ENCODE measurements around the gene OSBPL2.

The OSBPL2 gene

DNA sequence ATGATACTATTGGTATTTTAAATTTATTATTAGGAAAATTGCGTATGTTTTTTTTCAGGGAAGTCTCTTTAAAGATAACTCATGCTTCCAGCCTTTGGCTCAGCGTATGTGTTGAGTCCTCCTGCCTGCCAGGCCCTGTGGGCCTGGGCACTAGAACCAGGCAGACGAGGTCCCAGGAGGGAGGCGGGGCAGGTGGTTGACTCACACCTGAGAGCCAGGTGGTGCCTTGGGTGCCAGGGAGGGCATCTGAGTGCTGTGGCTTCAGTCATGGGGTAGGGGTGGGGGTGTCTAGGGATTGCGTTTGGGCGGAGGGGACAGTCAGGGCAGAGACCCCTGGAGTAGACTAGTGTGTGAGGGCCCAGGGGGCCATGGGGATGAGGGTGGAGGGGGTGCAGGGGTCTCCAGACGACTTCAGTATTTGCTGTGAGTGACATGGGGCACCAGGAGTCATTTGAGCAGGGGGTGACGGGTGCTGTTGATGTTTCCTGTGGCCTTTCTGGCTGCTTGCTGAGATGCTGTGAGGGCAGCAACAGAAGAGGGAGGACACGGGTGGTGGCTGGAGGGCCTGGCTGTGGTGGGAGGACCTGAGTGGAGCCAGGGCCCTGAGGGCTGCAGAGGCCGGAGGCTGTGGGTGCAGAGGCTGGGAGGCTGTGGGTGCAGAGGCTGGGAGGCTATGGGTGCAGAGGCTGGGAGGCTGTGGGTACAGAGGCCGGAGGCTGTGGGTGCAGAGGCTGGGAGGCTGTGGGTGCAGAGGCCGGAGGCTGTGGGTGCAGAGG lies 49.6 kb downstream of the OSBPL2 start:
- no peak for DNase-seq

DNA sequence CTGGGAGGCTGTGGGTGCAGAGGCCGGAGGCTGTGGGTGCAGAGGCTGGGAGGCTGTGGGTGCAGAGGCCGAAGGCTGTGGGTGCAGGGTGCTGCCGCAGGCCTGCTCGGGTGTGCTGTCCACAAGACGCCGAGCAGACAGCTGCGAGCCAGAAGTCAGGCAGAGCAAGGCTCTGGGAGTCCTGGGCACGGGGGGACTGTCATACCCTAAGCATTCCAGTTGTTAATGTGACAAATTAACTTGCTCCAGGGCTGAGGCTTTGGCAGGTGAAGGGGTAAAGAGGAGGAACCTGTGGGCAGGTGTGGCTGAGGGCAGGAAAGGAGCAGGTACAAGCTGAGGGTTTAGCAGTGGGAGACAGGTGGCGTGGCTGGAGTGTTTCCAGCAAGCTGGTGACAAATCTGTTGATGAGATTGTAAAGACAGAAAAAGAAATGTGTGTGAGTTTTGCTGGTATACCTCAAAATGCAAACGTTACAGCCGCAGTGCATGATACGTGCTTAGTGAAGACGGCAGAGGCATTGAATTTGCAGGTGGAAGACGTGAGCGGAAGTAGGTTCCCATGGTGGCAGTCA lies 50.3 kb downstream of the OSBPL2 start:
- DNase-seq: no peak

DNA sequence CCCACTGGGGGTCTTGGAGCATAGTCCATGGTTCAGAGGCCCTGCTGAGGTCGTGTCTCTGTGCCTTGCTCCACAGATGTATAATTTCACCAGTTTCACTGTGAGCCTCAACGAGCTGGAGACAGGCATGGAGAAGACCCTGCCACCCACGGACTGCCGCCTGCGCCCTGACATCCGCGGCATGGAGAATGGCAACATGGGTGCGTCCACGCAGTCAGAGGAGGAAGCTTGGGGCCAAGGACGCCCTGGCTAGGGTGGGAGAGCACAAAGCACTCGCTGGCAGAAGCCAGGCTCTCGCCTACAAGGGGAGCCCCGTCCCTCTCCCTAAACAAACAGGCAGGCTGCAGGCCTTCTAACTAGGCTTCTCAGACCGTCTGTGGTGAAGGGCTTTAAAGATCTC lies 50.8 kb downstream of the OSBPL2 start:
- no peak for DNase-seq

DNA sequence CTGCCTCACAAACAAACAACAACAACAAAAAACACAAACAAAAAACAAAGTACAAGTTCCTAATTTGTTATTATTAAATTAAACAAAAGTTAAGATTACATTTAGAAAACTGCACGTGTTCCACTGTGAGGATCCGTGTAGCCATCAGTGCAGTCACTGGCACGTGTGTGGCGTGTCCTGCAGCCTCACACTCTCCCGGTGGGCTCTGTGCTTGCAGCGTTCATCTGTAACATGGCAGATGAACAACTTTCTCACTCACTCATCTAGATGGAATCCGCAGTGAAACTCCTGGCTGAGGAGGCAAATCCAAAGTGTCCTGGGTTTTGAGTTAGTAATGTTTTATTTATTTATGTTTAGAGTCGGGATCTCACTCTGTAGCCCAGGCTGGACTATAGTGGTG lies 51.6 kb downstream of the OSBPL2 start:
- no peak for DNase-seq

DNA sequence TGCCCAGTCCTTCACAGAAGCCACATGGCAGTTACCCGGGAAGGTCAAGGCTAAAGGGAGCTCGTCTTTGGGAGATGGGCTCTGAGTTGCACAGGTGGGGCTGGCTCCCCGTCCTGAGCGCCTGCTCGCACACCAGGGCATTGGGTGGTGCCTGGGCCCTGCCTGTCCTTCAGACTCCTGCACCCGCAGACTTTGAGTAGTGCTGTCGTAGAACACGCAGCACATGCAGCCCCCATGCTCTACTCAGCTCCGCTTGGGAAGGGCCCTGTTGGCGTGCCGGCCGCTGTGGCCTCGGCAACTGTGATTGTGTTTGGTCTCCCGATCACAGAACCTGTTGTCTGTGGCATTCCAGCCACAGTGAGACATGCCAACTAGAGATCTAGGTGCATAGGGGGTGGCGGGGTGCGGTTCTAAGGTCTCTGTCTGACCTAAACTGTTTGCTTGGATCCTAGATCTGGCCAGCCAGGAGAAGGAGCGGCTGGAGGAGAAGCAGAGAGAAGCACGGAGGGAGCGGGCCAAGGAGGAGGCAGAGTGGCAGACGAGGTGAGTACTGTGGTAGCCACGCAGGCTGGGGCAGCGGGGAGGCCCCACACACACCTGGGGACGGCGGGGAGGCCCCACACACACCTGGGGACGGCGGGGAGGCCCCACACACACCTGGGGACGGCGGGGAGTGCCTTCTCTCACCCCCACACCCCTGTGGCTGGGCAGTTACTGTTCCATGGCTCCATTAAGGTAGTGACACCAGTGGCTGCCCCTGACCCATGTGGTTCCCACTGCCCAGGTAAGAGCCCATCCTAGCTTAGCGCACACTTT lies 53.1 kb downstream of the OSBPL2 start:
- DNase-seq: no peak

DNA sequence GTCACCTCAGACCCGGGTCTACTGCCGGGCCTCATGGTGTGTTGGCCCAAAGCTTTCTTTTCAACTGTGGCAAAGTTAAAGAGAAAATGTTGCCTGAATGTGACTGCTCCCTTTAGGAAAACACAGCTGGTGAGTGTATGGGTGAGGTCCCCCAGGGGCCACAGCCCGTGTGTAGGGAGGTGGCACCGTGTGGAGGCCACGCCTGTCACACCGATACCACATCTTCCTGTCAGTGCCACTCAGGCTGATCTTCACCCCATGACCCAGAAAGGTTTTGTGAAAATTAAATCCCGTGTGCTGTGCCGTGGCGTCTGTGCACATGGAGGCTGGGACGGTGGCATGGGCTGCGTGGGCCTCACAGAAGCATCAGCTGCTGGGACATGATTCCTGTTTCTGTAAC lies 53.8 kb downstream of the OSBPL2 start:
- DNase-seq: no peak

DNA sequence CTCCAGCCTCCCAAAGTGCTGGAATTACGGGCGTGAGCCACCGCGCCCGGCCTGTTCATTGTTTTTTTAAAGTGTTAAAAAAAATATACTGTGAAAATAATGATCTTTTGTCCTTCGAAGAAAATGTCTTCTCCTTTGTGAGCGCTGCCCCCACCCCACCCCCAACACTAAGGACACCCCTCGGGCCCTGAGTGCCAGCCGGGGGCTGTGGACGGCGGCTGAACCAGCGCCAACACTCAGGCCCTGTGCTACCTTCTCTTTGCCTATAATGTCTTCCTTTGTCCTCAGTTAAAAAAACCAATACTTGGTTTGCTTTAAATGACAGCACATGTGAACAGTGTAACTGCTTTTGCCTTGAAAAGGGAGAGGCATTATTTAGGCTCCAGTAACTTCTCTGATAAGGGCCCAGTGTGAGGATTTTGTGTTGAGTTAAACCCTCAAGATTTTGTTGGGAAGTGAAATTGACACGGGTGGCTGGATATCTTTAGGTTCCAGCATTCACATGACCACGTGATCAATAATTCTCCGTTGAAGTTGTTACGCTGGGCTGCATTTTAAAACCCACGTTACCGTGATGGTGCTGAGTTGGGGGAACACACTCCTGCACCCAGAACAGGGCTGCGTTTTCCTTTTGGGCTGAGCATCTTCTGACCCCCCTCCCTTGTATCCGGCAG lies 54.9 kb downstream of the OSBPL2 start:
- DNase-seq: no peak

DNA sequence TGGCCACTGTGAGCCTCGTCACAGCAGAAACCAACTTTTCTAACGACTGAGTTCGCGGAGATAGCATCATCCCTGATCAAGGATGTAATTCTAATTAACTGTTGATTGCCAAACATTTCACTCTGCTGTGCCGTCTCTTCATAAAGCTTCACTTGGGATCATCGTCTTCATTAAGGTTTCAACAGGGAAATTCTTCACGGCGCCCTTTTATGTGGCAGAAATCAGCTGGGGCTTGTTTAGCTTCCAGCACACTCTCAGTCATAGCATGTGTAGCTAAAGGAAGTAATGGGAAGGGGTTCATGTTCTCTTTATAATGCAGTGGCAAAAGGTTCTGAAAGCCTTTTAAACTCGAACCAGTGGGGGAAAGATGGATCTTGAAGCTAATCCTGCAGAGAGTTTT lies 55.6 kb downstream of the OSBPL2 start:
- no peak for DNase-seq

DNA sequence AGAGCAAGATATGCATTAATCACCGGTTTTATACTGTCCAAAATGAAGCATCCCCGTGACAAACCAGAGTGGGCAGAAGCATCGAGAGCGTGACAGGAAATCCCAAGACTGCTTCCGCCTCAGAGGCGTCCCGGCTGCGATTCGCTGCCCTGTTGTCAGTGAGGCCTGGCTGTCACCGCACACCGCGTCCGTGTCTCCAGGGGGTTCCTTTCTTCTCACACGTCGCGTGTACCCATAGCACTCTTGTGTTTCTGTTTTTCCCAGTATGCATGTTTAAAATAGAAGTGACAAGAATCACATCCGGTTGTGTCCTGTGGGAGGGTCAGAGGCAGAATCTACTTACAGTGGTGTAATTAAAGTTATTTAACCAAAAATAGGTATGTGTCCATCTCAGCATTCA lies 56.2 kb downstream of the OSBPL2 start:
- no peak for DNase-seq

DNA sequence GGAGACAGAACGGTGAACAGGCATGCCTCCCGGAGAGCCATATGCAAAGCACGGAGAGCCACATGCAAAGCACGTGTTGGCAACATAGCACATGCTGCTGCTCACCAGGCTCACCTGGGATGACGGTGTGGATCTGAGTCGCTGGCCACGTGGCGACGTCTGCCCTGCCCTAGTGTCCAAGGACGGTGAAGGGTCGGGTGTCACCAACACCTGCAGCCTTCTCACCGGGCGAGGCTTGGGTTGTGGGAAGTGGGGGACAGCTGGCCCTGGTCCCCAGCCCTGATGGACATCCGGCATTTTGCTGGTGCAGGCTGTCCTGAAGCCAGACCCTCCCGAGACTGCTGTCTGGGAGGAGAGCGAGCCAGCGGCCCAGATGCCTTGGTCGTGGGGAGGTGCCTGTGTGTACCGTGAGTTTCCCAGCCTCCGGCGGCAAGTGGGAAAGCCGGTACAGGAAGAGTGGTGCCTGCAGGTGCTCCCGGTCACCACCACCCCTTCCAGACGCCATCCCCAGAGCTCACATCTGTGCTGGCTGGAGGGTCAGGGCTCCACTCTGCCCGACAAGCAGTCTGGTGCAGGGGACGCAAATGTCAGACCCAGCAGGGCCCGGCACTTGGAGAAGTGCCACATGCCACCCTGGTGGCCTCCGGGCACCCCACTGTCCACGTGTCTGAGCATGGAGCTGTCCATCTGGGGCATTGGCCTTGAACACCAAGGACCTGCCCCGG lies 58.6 kb downstream of the OSBPL2 start:
- no peak for DNase-seq

DNA sequence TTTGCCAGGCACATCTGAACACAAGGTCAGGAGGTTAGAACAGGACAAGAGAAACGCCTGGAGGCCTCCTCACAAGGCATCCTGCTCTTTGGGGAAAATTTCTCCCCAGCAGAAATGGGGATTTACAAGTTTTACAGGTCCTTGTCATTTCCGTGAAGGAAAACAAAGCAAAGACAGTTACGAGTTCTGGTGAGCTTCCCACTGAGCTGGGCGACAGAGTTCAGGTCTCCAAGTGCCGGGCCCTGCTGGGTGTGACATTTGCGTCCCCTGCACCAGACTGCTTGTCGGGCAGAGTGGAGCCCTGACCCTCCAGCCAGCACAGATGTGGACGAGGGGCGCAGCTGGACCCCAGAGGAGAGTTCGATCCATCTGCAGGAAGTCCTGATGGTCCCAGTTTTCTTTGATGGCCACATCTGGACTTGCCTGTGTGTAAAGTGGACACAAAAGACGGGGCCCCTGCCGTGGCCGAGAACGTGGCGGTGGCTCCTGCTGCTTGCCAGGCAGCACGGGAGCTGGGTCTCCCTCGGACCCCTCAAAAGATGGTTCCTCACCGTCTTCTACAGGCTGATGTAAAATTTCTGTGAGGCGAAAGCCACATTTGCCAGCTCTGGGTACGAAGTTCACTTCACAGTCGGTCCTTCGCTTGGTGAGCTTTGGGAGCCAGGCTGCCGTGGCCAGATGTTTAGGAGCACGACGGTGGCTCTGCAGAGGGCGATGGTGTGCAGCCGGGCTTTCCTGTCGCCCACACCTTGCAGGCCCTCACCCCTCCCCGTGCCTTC lies 59.3 kb downstream of the OSBPL2 start:
- no peak for DNase-seq

DNA sequence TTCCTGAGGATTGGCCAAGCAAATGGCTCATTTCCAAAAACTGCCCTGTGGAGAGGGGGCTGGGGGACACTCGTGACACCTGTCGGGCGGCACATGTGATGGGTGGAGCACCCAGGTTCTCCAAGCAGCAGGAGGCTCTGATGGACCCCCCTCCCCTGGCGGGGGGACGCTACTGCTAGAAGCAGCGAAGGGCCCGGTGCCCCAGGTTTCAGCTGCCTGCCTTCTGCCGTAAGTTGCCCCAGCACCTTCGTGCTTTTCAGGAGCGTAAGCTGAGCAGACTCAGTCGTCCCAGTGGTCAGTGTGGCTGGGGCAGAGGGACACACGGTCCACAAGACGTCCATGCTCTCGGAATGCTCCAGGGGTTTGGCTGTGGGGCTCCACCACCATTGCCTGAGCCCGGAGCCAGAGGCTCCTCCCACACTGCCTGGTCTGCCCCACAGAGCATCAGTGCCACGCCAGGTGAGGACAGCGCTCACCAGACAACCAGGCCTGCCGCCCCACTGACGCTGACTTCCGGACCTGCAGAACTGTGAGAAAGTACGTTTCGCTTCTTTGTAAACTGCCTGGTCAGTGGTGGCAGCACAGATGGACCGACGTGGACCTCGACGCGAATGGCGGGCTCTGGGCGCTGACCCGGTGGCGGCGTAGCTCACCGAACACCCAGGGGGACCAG lies 60.4 kb downstream of the OSBPL2 start:
- DNase-seq: no peak

DNA sequence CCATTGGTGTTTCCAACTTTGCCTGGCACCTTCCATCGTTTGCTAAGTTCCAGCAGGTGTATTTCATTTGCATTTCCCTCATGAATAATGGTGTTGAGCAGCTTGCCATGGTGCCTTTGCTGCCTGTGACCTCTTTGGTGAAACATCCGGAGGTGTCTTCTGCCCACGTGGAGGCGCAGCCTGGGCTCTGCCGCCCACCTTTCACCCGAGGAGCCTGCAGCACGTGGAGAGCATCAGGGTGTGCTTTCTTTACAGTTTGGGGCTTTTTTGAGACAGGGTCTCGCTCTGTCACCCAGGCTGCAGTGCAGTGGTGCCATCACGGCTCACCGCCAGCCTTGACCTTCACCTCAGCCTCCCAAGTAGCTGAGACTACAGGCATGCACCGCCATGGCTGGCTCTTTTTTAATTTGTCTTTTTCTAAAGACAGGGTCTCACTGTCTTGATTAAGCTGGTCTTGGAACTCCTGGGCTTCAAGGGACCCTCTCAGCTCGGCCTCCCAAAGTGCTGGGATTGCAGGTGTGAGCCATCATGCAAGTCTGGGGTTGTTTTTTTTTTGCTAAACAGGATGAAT lies 61.4 kb downstream of the OSBPL2 start:
- no peak for DNase-seq

DNA sequence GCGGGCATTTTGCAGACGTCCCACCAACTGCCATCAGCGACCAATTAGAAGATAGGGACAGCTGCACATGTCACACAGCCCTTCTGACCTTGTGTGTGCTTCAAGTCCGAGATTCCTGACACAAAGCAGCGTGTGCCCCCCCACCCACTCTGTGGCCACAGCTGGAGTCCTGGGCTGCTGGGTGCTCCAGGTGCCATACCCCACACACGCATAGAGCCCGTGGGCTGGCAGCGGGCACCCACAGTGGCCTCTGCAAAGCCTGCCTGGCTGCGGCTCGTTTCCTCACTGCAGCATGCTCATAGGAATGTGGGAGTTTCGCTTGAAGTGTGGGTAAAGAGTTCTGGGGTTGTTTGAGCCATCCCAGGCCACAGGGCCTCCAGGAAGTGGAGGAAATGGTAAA lies 62.0 kb downstream of the OSBPL2 start:
- no peak for DNase-seq

DNA sequence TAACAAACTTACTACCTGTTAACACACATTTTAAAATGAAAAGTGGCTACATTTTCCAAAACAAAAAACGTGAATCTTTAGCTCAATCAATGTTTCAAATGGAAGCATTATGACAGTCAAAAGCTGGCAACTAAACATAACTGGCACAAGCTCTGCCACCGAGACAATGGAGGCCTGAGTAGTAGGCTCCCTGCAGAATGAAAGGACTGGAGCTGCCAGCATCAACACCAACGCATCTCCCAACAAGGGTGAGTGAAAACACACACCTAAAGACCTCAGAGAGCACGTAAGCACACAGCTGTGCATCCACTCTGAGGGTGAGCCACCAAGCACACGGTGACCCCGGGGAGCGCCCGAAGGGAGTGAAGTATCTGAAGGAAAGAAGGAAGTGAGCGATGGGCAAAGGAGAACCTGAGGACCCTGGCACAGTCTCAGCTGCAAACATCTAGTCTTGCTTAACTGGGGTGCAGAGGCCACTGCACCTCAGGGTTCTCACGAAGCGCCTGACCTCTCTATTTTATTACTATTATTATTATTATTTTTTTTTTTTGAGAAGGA lies 62.9 kb downstream of the OSBPL2 start:
- DNase-seq: no peak

DNA sequence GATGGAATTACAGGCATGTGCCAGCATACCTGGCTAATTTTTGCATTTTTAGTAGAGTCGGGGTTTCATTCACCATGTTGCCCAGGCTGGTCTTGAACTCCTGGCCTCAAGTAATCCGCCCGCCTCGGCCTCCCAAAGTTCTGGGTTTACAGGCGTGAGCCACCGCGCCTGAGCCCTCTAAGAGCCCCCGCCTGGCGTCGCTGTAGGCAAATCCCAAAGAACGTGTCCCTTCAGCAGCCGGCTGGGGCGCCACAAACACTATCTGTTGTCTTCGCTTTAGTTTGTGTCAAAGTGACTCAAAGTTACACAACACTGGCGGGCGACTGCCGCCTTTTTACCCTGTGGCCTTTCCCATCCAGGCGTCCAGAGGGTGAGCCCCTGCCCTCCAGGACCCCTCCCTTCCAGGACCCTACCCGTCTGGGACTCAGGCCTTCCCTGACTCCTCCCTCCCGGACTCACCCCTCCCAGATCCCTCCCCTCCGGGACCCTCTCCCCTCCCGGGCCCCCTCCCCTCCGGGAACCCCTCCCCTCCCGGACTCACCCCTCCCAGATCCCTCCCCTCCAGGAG lies 63.5 kb downstream of the OSBPL2 start:
- peak; percentile 95 for DNase-seq

DNA sequence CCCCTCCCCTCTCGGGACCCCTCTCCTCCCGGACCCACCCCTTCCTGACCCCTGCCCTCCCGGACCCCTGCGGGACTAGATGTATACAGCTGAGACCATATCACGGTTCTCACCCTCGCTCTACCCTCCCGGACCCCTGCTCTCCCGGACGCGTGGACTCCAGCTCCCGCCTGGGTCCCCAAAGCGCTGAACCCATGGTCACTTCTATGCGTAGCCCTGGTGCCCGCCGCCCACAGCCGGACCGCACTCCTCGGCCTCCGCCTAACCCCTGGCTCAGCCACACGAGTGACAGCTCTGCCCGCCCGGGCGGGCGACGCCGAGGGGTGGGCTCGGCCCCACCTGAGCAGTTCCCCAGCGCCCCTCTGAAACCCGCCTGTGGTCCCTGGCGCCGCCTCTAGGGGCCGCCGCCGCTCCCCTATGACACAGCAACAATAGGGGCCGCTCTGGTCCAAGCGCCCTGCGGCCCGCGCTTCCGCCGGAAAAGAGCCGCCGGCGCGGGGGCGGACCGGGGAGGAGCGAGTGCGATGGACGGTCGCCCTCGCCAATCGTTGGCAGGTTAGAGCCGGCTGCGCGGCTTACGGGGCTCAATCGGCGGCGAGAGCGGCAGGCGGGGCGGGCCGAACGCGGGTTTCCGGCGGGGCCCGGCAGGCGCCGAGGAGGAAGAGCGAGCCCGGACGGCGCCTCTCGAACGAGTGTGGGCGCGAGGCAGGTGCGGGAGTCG lies 64.2 kb downstream of the OSBPL2 start, which contains the start of gene ADRM1:
TSS of gene ADRM1 (plus strand) at position 657 of the 721 bp plus-strand sequence. CDS start 572 bp downstream, outside the sequence.
- DNase-seq: peak; percentile 98

DNA sequence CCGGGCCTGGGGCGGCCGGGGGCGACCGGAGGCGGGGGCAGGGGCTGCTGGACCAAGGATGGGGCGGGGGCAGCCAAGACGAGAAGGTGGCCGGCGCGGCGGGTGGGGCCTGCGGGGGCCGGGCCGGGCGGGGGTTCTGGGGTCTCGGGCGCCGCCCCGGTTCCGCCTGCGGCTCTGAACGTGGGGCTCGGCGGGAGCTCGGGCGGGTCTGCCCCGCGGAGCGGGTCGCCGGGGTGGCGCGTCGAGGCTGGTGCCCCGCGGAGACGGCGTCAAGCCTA lies 64.7 kb downstream of the OSBPL2 start:
- no peak for DNase-seq

DNA sequence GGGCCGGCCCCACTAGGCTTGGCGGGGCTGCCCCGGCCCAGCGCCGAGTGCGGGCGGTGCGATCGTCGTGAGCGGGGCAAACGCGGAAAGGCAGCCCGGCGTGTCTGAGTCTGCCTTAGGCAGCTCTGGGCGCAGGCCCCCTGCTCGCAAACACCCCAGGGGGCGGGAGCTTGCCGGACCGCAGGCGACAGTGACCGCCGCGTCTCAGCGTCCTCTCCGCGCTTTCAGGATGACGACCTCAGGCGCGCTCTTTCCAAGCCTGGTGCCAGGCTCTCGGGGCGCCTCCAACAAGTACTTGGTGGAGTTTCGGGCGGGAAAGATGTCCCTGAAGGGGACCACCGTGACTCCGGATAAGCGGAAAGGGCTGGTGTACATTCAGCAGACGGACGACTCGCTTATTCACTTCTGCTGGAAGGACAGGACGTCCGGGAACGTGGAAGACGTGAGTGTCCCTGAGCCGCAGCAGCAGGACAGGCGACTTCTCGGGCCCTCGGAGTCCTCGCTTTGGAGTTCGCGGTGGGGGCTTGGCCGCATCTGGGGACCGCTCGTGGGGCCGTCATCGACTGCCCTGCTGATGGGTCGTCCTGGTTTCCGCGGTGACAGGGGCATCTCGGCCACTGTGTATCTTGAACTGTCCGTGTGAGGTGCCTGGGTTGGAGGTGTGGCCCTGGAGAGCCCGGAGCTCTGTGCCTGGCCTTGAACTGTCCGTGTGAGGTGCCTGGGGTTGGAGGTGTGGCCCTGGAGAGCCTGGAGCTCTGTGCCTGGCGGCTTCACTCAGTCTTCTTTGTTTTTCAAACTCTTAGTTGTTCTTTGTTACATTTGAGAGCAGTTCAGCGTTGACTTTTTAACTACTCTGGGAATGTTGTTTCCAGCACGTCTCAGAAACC lies 65.3 kb downstream of the OSBPL2 start:
- DNase-seq: no peak

All from SHP77 treated with DMSO at 0.1 percent for 48 hours (cell line).